Endothelial cell (in vitro differentiated cells): ENCODE data around the gene PTPN1. TPM values are rescaled to one million over a fixed set of nuclear protein-coding genes. Genes with fewer than 3 reads are reported as not detected.

Source experiments
- DNase-seq: peaks from one replicate; pipeline ENCODE4 v3.0.0; 2021; ENCODE audit warnings: low spot score
- H3K27ac Mint-ChIP-seq: one replicate; pipeline ENCODE4 v1.8.0; 2021; ENCODE audit warnings: mixed read lengths, inconsistent platforms; ENCODE audit not compliant: unreplicated experiment
- H3K27me3 Mint-ChIP-seq: one replicate; pipeline ENCODE4 v1.8.0; 2021; ENCODE audit warnings: mild to moderate bottlenecking, moderate library complexity, mixed read lengths, inconsistent platforms; ENCODE audit not compliant: unreplicated experiment
- H3K36me3 Mint-ChIP-seq: one replicate; pipeline ENCODE4 v1.8.0; 2021; ENCODE audit warnings: mild to moderate bottlenecking, low read depth, mixed read lengths, inconsistent platforms; ENCODE audit not compliant: unreplicated experiment
- H3K4me1 Mint-ChIP-seq: one replicate; pipeline ENCODE4 v1.8.0; 2021; ENCODE audit warnings: mild to moderate bottlenecking, mixed read lengths, inconsistent platforms; ENCODE audit not compliant: unreplicated experiment
- H3K4me3 Mint-ChIP-seq: one replicate; pipeline ENCODE4 v1.8.0; 2021; ENCODE audit warnings: mild to moderate bottlenecking, mixed read lengths, inconsistent platforms; ENCODE audit not compliant: unreplicated experiment
- H3K9me3 Mint-ChIP-seq: one replicate; pipeline ENCODE4 v1.8.0; 2021; ENCODE audit warnings: mixed read lengths, inconsistent platforms; ENCODE audit not compliant: unreplicated experiment
- total RNA-seq: library from RNA; stranded (reverse); fragmentation: NEBNext Ultra II Directional; extraction: Animal tissue kit (Norgen Biotek cat#: 25700); gene quantifications from one replicate; pipeline ENCODE4 v1.2.1, GENCODE V29; 2021; ENCODE audit not compliant: unreplicated experiment
- TF ChIP-seq, protein P1 (sequence below): fragments of 200-600 bp; sonication (generic); IDR thresholded peaks from one replicate; pipeline ENCODE4 v1.5.0; 2021; ENCODE audit warnings: antibody characterized with exemption; ENCODE audit not compliant: unreplicated experiment

Gene PTPN1
- total RNA-seq, 1 donor from 2014 or later, result 46.0 TPM

GRCh38 chr20:50464725-50465650 is 45.2 kb upstream of the PTPN1 start:
- H3K9me3 Mint-ChIP-seq, result no peaks in the 10 kb centered on the region
- no peaks in the 10 kb centered on the region for H3K4me1 Mint-ChIP-seq
- no peak overlapping the region for H3K27ac Mint-ChIP-seq
- no peak for DNase-seq
- TF ChIP-seq, protein P1, sequence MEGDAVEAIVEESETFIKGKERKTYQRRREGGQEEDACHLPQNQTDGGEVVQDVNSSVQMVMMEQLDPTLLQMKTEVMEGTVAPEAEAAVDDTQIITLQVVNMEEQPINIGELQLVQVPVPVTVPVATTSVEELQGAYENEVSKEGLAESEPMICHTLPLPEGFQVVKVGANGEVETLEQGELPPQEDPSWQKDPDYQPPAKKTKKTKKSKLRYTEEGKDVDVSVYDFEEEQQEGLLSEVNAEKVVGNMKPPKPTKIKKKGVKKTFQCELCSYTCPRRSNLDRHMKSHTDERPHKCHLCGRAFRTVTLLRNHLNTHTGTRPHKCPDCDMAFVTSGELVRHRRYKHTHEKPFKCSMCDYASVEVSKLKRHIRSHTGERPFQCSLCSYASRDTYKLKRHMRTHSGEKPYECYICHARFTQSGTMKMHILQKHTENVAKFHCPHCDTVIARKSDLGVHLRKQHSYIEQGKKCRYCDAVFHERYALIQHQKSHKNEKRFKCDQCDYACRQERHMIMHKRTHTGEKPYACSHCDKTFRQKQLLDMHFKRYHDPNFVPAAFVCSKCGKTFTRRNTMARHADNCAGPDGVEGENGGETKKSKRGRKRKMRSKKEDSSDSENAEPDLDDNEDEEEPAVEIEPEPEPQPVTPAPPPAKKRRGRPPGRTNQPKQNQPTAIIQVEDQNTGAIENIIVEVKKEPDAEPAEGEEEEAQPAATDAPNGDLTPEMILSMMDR, result no peak
- no peak overlapping the region for H3K4me3 Mint-ChIP-seq
- peaks cover 2% of the 10 kb centered on the region for H3K27me3 Mint-ChIP-seq
- H3K36me3 Mint-ChIP-seq, result no peaks in the 10 kb centered on the region

DNA sequence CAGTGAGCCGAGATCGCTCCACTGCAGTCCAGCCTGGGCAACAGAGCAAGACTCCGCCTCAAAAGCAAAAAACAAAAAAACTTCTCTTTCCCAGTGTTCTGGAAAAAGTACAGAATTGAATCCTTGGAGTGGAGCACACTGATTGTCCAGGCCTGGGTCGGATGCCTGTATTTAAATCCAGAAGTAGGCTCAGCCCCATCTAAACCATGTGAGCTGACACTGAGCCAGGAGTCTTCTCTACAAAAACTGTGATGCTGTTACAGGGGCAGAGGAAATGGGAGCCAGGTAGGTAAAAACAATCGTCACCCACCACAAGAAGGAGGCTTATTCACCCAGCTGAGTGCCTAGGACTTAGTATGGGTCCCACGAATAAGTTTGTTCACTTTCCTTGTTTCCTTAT is 43.0 kb upstream of the PTPN1 start:
- Mint-ChIP-seq H3K9me3 (no peaks in the 10 kb centered on the region), H3K4me1 (peaks cover 2% of the 10 kb centered on the region), H3K27ac (no peak overlapping the region), H3K4me3 (no peak overlapping the region), H3K27me3 (peaks cover 2% of the 10 kb centered on the region), H3K36me3 (no peaks in the 10 kb centered on the region)
- TF ChIP-seq, protein P1, result no peak
- no peak for DNase-seq

DNA sequence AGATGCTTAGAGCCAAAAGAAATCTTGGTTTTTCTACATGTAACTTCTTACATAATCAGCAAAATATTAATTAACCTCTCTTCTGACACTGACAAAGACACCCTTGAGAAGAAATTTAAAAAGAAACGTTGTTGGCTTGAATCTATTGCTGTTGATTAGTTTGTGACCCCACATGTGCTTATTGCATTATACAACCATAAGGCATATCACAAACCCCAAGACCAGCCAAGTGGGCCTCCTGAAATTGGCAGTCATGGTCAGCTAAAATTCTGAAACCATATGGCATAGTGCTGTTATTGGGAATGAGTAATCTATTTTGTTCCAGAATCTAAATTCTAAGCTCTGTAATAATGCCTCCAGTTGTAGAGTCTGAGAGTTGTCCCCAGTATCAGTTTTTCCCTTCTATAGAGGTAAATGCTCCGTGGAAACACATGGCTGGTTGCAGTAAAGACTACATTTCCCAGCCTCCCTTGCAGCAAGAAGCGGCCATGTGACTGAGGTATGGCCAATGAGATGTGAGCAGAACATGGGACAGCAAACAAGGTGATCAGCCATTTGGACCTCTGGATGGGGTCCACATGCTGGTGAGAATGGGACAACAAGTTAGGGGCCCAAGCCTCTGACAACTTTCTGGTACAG is 42.3 kb upstream of the PTPN1 start:
- Mint-ChIP-seq H3K27me3 (peaks cover 2% of the 10 kb centered on the region), H3K9me3 (no peaks in the 10 kb centered on the region), H3K27ac (no peak overlapping the region), H3K4me3 (no peak overlapping the region), H3K4me1 (peaks cover 2% of the 10 kb centered on the region), H3K36me3 (no peaks in the 10 kb centered on the region)
- DNase-seq, result peak; percentile 51
- TF ChIP-seq, protein P1, result no peak

DNA sequence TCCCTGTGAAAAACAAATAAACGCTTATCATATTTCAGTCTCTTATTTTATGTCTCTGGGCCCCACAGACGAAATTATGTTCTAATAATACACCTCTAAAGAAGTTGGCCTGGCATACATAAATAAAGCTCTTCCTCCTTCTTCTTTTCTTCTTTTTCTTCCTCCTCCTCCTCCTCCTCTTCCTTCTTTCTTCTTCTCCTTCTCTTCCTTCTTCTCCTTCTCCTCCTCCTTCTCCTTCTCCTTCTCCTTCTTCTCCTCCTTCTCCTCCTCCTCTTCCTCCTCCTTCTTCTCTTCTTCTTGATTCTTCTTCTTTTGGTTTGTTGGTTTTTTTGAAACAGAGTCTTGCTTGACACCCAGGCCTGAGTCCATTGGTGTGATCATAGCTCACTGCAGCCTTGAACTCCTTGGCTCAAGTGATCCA is 41.8 kb upstream of the PTPN1 start:
- TF ChIP-seq, protein P1, result no peak
- H3K27ac Mint-ChIP-seq, result no peak overlapping the region
- H3K27me3 Mint-ChIP-seq, result peaks cover 2% of the 10 kb centered on the region
- no peak for DNase-seq
- H3K36me3 Mint-ChIP-seq, result no peaks in the 10 kb centered on the region
- no peaks in the 10 kb centered on the region for H3K9me3 Mint-ChIP-seq
- H3K4me1 Mint-ChIP-seq, result peaks cover 2% of the 10 kb centered on the region
- no peak overlapping the region for H3K4me3 Mint-ChIP-seq

DNA sequence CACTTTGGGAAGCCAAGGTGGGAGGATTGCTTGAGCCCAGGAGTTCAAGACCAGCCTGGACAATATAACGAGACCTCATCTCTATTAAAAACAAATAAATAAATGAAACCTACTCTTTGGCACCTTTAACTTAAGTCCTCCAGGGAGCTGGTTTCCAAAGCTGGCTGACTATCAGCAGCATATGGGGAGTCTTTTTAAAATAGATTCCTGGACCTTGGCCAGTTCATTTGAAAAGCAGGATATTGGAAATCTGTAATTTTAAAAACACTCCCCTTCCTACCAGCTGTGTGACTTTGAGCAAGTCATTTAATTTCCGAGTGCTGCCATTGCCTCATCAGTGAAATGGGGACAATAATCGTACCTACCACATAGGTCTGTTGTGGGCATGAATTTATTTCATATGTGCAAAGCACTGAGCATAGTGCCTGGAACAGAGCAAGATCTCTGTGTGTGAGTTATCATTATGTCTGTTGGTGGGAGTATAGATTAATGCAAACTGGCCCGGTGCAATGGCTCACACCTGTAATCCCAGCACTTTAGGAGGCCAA is 40.9 kb upstream of the PTPN1 start:
- no peak for DNase-seq
- no peaks in the 10 kb centered on the region for H3K36me3 Mint-ChIP-seq
- peaks cover 2% of the 10 kb centered on the region for H3K4me1 Mint-ChIP-seq
- no peak overlapping the region for H3K27ac Mint-ChIP-seq
- no peak overlapping the region for H3K4me3 Mint-ChIP-seq
- peaks cover 2% of the 10 kb centered on the region for H3K27me3 Mint-ChIP-seq
- H3K9me3 Mint-ChIP-seq, result no peaks in the 10 kb centered on the region
- TF ChIP-seq, protein P1, result no peak
